GM10847 (cell line): ENCODE results near the gene HSPB8.

Source experiments
- POLR2A ChIP-seq: IDR thresholded peaks from 2 replicates; pipeline ENCODE4 v1.6.1; 2011; ENCODE audit not compliant: insufficient read length; ENCODE audit errors: extremely low read depth

The HSPB8 gene

DNA sequence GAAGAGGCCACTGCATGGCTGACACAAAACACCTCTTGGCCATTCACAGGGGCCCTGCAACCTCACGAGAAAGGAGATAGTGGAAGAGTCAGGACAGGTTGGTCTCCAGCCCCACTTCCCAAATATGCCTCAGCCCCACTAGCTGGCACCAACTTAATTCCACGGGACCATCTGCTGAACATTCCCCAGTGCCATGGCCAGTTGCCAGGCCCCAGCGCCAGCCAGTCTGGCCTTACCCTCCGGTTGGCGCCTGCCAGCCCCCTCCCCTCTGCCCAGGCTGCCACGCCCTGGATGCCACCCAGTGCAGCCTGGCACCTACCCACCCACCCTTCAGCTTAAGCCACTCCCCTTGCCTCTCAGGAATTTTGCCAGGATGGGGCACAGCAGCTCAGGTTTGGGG lies 21.2 kb upstream of the HSPB8 start:
- TF ChIP-seq POLR2A = no peak

- no peak for TF ChIP-seq POLR2A
Measured at GRCh38 chr12:119157978-119158377, 20.8 kb upstream of the HSPB8 start.

DNA sequence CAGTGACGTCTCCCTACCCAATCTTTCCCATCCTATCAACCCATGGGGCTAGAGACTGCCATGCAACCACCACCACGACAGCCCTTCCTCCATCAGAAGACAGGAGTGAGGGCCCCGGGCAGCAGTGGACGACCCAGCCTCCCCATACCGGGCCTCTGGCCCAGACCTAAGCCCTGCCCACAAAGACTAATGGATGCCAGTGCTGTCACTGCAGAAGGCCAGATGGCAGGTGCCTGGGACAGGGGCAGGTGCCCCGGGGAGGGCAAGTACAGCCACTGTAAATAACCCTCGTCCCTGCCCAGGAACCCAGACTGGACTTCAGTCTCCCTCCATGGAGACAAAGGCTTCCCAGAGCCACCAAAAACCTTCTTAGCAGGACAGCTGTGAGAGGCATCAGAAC lies 20.3 kb upstream of the HSPB8 start:
- no peak for TF ChIP-seq POLR2A

GRCh38 chr12:119159844-119160243 lies 18.9 kb upstream of the HSPB8 start:
- no peak for TF ChIP-seq POLR2A

- TF ChIP-seq POLR2A = no peak
Measured at GRCh38 chr12:119167902-119168301, 10.8 kb upstream of the HSPB8 start.

- no peak for TF ChIP-seq POLR2A
Measured at GRCh38 chr12:119168721-119169120, 10.0 kb upstream of the HSPB8 start.

DNA sequence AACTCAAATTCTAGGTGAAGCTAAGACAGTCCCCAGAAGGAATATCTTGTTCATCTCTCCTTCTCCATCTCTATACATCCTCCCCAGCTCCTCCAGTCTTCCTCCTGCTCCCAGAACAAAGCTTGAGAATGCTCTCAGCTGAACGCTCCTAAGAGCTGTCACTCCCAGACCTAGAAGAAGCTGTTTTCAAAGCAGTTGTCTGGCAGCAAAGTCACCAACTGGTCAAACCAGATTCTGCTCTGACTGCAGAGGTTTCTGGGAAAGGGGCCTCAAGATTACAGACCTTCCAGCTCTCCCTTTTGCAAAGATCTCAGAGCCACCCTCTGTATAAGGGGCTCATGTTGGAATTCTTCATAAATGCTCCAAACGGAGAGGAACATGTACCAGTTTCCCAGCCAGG lies 9.6 kb upstream of the HSPB8 start:
- TF ChIP-seq POLR2A = no peak

DNA sequence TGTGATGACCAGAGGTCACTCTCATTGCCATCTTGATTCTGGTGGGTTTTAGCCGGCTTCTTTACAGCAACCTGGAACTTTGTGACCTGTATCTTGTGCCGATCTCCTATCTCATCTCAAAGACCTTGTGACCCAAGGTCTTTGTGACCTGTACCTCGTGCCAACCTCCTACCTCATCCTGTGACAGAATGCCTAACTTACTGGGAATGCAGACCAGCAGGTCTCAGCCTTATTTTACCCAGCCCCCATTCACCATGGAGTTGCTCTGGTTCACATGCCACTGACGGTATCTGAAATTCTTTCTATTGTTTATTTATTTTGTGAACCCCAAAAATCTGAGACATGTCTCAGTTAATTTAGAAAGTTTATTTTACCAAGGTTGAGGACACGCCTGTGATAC lies 7.4 kb upstream of the HSPB8 start:
- TF ChIP-seq POLR2A = no peak

DNA sequence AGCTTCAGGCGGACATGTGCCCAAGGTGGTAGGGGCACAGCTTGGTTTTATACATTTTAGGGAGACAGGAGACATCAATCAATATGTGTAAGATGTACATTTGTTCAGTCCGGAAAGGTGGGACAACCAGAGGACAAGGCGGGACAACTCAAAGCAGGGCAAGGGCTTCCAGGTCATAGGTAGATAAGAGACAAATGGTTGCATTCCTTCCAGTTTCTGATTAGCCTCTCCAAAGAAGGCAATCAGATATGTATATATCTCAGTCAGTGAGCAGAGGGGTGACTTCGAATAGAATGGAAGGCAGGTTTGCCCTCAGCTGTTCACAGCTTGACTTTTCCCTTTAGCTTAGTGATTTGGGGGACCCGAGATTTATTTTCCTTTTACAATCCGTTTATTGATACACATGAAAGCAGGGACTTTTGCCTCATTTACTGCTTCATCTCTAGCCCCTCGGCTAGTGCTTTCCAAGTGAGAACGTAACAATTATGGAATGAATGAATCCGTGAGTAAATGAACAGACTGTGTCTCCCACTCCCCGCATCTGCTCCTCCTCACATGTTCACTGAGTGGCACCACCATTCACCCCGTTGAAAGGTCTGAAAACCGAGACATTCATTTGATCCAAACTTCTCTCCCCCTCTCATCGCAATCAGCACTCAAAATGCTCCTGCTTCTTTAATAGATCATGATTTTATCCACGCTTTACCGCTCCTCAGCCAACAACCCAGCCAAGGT lies 6.9 kb upstream of the HSPB8 start:
- no peak for TF ChIP-seq POLR2A

DNA sequence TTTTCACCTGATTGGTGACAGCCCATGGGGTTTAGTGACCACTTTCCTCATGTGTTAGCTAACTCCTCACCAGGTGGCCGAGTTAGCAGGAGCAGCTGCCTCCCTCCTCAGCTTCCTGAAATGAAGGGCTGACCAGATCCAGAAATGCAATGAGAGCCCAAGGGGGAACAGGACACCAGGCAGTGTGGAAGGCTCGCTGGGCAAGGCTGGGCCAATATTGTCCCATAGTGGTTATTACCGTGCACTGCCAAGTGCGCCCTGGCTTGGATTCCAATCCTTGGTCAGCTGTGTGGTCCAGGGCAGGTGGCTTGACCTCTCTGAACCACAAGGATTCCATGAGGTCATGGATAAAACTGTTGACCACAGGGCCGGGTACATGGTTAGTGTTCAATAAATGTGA lies 3.6 kb upstream of the HSPB8 start:
- no peak for TF ChIP-seq POLR2A

DNA sequence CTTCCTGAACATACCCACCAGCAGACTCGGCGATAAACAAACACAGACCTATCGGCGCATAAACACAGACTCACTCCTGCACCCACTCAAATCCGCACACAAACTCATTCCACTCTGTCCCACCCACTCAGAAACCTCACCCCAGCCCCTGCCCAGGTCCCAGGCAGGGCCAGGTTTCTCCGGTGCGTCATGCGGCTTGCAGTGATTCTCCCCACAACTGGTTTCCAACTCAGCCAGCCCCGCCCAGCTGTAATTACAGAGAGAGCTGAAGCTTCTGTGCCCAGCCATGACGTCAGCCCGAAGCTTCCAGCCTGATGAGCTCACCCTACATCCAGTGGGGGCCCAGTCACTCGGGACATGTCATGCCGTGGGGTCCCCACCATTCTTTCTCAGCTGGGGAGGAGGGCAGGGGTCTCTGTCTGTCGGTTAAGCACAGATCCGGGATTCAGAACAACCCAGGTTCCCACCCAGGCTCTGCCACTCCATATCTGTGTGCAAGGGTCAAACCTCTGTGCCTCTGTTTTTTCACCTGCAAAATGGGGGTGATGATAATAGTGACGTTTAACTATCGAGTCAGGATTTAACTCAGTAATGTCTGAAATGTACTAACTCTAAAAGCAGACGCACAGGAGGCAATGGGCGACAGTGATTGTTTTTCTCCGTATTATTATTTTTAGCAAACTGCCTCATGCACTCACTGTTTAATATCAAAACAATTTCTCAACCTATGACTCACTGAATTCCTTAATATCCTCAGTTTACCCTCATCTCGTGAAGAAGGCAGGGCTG lies 2.3 kb upstream of the HSPB8 start:
- TF ChIP-seq POLR2A = no peak

GRCh38 chr12:119177056-119177325 lies 1.7 kb upstream of the HSPB8 start:
- no peak for TF ChIP-seq POLR2A

DNA sequence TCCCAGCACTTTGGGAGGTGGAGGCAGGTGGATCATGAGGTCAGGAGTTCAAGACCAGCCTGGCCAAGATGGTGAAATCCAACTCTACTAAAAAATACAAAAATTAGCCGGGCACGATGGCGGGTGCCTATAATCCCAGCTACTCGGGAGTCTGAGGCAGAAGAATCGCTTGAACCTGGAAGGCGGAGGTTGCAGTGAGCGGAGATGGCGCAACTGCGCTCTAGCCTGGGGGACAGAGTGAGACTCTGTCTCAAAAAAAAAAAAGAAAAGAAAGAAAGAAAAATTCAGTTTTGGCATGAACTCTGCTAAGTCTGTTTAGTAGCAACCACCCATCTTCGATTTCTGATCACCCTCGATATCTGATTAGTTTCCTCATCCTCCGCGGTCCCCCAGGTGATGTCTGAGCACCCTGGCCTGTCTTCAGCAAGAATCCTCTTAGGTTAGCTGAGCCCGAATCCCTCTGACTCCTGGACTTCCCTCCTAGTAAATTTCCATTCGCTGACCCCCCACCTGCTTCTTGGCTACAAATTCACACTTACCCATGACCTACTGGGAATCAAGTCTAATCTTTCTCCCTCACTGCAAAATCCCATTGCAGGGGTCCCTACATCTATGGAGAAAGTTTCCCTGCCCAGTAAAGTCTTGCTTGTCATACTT lies 879 bp upstream of the HSPB8 start:
- no peak for TF ChIP-seq POLR2A

DNA sequence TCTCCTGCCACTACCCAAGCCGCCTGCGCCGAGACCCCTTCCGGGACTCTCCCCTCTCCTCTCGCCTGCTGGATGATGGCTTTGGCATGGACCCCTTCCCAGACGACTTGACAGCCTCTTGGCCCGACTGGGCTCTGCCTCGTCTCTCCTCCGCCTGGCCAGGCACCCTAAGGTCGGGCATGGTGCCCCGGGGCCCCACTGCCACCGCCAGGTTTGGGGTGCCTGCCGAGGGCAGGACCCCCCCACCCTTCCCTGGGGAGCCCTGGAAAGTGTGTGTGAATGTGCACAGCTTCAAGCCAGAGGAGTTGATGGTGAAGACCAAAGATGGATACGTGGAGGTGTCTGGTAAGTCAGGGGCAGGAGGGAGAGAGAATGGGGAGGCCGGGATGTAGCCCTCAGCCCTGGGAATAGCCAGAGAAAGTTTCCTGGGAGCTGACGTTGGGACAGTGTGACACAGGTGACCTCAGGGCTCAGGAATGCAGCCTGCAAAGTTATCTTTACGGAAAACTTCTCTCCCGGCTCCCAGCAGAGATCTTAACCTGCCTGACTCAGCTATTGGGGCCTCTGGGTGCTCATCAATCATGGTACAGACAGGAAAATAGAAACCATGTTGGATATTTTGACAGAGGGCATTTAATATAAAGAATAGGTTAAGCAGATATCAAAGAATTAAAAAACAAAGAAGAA lies 747 bp downstream of the HSPB8 start:
- TF ChIP-seq POLR2A = no peak

DNA sequence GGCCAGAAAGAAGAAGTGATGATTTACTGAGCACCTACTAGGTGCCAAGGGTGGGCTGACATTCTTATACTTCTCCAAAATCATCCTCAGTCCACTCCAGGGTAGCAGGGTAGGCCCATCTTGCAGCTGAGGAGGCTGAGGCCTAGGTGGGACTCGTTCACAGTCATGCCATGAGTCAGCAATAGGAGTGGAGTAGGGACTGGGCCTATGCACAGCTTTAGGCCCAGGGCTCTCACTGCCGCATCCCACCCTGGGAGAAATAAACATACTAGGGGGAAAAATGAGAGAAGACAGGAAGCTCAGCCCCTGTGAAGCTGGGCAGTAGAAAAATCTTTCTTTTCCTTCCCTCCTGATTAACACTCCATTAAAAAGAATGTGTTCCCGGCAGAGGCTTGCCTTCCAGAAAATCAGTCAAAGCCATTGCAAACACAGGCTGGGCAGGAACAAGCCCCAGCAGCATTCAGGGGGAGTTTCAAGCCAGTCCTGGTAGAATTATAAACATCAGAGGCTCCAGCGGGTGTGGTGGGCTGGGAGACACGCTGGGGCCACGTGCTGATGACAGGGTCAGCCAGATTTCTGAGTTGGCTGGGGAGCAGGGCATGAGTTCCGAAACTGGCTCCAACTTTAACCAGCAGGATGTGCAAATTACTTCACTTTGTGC lies 1.8 kb downstream of the HSPB8 start:
- no peak for TF ChIP-seq POLR2A
